Inferior parietal cortex (tissue), 1 donor: ENCODE data around the gene OR13J1.
A peak's percentile ranks its signal among the peaks of the same experiment; 100 is the strongest.

Experiments used
- DNase-seq: peaks from one replicate; pipeline ENCODE4 v3.0.0-alpha.2; 2016; ENCODE audit errors: extremely low spot score

OR13J1 gene

GRCh38 chr9:35832814-35833213 lies 37.4 kb downstream of the OR13J1 start:
- DNase-seq, result no peak

GRCh38 chr9:35831040-35831439 lies 39.2 kb downstream of the OR13J1 start:
- DNase-seq, result no peak

GRCh38 chr9:35829764-35830096 lies 40.5 kb downstream of the OR13J1 start:
- DNase-seq, result no peak

- peak; percentile 73 for DNase-seq
These were observed 41.0 kb downstream of the OR13J1 start, which contains the start of gene TMEM8B for GRCh38 chr9:35829084-35829763. TSS of gene TMEM8B (plus strand) at chr9:35829228. CDS start at chr9:35829448, 220 bp downstream.

GRCh38 chr9:35828716-35829083 lies 41.5 kb downstream of the OR13J1 start, which contains the start of gene FAM221B:
TSS of gene FAM221B (minus strand) at chr9:35828732. CDS start at chr9:35826161, 2,571 bp downstream.
- DNase-seq, result no peak

GRCh38 chr9:35827486-35827885 lies 42.7 kb downstream of the OR13J1 start:
- no peak for DNase-seq

GRCh38 chr9:35826071-35826701 lies 44.0 kb downstream of the OR13J1 start:
- peak; percentile 71 for DNase-seq

- DNase-seq, result no peak
These were observed 47.3 kb downstream of the OR13J1 start for GRCh38 chr9:35822926-35823325.

- DNase-seq, result no peak
These were observed 50.1 kb downstream of the OR13J1 start for GRCh38 chr9:35820076-35820475.
